Subcutaneous adipose tissue (tissue), 4 donors: ENCODE measurements around the gene CCDC78. TPM values are rescaled to one million over a fixed set of nuclear protein-coding genes. Genes with fewer than 3 reads are reported as not detected.

ENCODE experiments used
- total RNA-seq, 4 donors: library from RNA; depleted of rRNA; stranded (reverse); fragments of >200 nt; gene quantifications; one replicate each; pipeline ENCODE4 v1.1.0, GENCODE V29; 2016
- TF ChIP-seq, protein P1 (sequence below): fragments of 450-650 bp; IDR thresholded peaks from one replicate; pipeline ENCODE4 v1.5.1; 2016; ENCODE audit warnings: low read depth, mild to moderate bottlenecking, control low read depth, antibody characterized with exemption, moderate library complexity

Gene CCDC78
- total RNA-seq, 4 donors from 2014 or later = 0.44 to 2.5 (median 1.5) TPM; not detected in 1

- TF ChIP-seq, protein P1, sequence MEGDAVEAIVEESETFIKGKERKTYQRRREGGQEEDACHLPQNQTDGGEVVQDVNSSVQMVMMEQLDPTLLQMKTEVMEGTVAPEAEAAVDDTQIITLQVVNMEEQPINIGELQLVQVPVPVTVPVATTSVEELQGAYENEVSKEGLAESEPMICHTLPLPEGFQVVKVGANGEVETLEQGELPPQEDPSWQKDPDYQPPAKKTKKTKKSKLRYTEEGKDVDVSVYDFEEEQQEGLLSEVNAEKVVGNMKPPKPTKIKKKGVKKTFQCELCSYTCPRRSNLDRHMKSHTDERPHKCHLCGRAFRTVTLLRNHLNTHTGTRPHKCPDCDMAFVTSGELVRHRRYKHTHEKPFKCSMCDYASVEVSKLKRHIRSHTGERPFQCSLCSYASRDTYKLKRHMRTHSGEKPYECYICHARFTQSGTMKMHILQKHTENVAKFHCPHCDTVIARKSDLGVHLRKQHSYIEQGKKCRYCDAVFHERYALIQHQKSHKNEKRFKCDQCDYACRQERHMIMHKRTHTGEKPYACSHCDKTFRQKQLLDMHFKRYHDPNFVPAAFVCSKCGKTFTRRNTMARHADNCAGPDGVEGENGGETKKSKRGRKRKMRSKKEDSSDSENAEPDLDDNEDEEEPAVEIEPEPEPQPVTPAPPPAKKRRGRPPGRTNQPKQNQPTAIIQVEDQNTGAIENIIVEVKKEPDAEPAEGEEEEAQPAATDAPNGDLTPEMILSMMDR = no peak
Observed at GRCh38 chr16:708959-709358, 17.3 kb downstream of the CCDC78 start.

DNA sequence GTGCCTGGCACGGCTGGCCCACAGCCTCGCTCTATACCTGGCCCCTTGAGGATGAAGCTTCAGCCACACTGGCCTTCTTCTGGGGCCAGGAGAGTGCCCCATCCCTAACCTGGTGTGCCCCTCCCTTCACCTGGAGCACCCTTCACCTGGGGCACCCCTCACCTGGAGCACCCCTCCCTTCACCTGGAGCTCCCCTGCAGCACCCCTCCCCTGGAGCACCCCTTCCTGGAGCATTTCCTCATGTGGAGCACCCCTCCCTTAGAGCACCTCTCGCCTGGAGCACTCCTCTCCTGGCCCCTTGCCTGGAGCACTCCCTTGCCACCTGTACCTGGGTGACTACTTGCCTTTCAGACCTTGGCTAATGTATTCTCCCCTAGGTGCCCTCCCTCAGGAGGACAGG is 18.2 kb downstream of the CCDC78 start:
- TF ChIP-seq, protein P1 = no peak

GRCh38 chr16:707062-707538 is 19.1 kb downstream of the CCDC78 start:
- TF ChIP-seq, protein P1 = no peak

GRCh38 chr16:706189-707061 is 19.8 kb downstream of the CCDC78 start:
- TF ChIP-seq, protein P1 = no peak

DNA sequence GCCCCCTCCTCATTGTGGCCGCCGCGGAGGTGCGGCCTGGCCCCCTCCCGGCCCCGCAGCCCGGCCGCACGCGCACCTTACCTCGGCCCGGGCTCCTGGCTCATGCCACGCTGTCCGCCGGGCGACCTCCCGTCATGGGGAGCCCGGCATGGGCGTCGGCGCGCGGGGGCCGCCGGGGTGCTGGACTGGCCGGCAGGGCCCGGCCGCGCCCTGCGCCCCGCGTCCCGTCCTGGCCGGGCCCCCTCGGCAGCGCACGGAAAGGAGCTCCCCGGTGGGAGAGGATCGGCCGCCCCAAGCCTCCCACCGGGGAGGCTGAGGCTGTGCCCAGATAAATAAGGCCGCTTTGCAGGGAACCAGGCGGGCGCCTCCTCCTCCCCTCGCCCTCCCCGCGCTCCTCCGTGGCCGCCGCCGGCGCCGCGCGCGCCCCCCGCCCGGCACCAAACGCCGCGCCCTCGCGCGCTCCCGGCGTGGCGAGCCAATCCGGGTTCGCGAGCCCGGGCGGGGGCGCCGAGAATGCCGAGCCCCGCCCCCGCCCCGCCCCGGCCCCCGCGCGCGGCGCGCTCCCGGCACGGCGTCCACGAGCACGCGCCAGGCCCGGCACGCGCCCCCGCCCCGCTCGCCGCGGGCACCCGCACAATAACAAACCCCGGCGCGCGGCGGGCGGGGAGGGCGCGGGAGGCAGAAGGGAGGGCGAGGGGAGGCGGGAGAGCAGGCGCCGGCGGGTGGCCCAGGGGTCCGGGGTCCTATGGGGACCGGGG is 20.6 kb downstream of the CCDC78 start, which contains the start of gene FBXL16:
TSS of gene FBXL16 (minus strand) at position 371 of the 758 bp plus-strand sequence. CDS start 8,396 bp downstream, outside the sequence.
- TF ChIP-seq, protein P1 = no peak

- TF ChIP-seq, protein P1 = no peak
Observed at GRCh38 chr16:704552-705380, 21.5 kb downstream of the CCDC78 start.
